CD4-positive, alpha-beta T cell (primary cell): ENCODE data around the gene MAIP1. TPM values are rescaled to one million over a fixed set of nuclear protein-coding genes. Genes with fewer than 3 reads are reported as not detected.

Experiments
- ATAC-seq: fragments of 200-7000 bp; cut with Tn5 transposase; one replicate; pipeline ENCODE4 v1.10.0; 2022; ENCODE audit warnings: mild to moderate bottlenecking; ENCODE audit not compliant: poor library complexity
- CTCF ChIA-PET: fragments of 350-600 bp; sonication (Branson Sonifier 250); formaldehyde crosslinking; loops from one replicate; lab custom pipeline; 2021; ENCODE audit warnings: antibody characterized with exemption, inconsistent platforms; lab: Charles Lee
- POLR2A ChIA-PET: fragments of 350-600 bp; sonication (Branson Sonifier 250); formaldehyde crosslinking; loops from one replicate; lab custom pipeline; 2021; ENCODE audit warnings: antibody characterized with exemption, inconsistent platforms; lab: Charles Lee
- DNase-seq, 14 experiments: peaks; one replicate each; pipeline ENCODE4 v3.0.0-alpha.2; 2013 to 2020; ENCODE audit warnings: mixed read lengths in 2 of 14
- H3K27ac ChIP-seq, 2 donors: one replicate each; pipeline versions ENCODE4 v1.5.1 to v1.7.0; 2013; ENCODE audit warnings: low read length in 2 of 2, low read depth in 1 of 2, mild to moderate bottlenecking in 1 of 2
- H3K27me3 ChIP-seq, 2 experiments: 1 replicate in 1 of 2; 2 replicates in 1 of 2; pipeline versions ENCODE4 v1.6.1 to v1.7.0; 2013; ENCODE audit warnings: low read length in 2 of 2, control low read depth in 1 of 2, mild to moderate bottlenecking in 1 of 2, moderate library complexity in 1 of 2; ENCODE audit not compliant: insufficient read depth in 2 of 2, control insufficient read depth in 1 of 2
- H3K36me3 ChIP-seq: one replicate; pipeline ENCODE4 v1.6.1; 2013; ENCODE audit warnings: low read length, control low read depth; ENCODE audit not compliant: insufficient read depth
- H3K4me1 ChIP-seq: one replicate; pipeline ENCODE4 v1.6.1; 2013; ENCODE audit warnings: low read length, control low read depth; ENCODE audit not compliant: insufficient read depth
- H3K4me3 ChIP-seq: one replicate; pipeline ENCODE4 v1.5.1; 2013; ENCODE audit warnings: mild to moderate bottlenecking, low read length, moderate library complexity
- H3K9me3 ChIP-seq, 2 experiments: 1 replicate in 1 of 2; 2 replicates in 1 of 2; pipeline versions ENCODE4 v1.6.1 to v1.7.0; 2013; ENCODE audit warnings: low read length in 2 of 2, mild to moderate bottlenecking in 2 of 2, control low read depth in 1 of 2, moderate library complexity in 1 of 2; ENCODE audit not compliant: control insufficient read depth in 1 of 2, insufficient read depth in 1 of 2
- H3K27ac Mint-ChIP-seq: one replicate; pipeline ENCODE4 v1.8.0; 2020; ENCODE audit warnings: mixed read lengths
- H3K27me3 Mint-ChIP-seq: one replicate; pipeline ENCODE4 v1.8.0; 2021; ENCODE audit warnings: mixed read lengths
- H3K36me3 Mint-ChIP-seq: one replicate; pipeline ENCODE4 v1.8.0; 2021; ENCODE audit warnings: low read depth, mixed read lengths
- H3K4me1 Mint-ChIP-seq: one replicate; pipeline ENCODE4 v1.8.0; 2021; ENCODE audit warnings: low read depth, mixed read lengths
- H3K4me3 Mint-ChIP-seq: one replicate; pipeline ENCODE4 v1.8.0; 2020; ENCODE audit warnings: mild to moderate bottlenecking, mixed read lengths
- H3K9me3 Mint-ChIP-seq: one replicate; pipeline ENCODE4 v1.8.0; 2020; ENCODE audit warnings: mixed read lengths
- intact Hi-C, 2 experiments: fragments of 100-400 bp; cut with DNase I in 1 of 2; cut with micrococcal nuclease in 1 of 2; formaldehyde crosslinking; loops; one replicate each; pipeline versions ENCODE4 v1.15.1 to v1.9.0; 2023 to 2025; cut with DNase I, micrococcal nuclease
- total RNA-seq, 174 experiments: library from RNA in 2 of 174; stranded (reverse) in 2 of 174; gene quantifications; one replicate each; pipeline ENCODE4 v1.2.3 and lab custom pipeline; 2021 to 2026
- TF ChIP-seq, protein P1 (sequence below): fragments of 200-600 bp; IDR thresholded peaks from one replicate; pipeline ENCODE4 v1.8.0; 2022; ENCODE audit warnings: antibody characterized with exemption, mild to moderate bottlenecking

The MAIP1 gene
- total RNA-seq, 2 experiments from 2014 or later = 34.6 to 35.8 TPM

GRCh38 chr2:199943373-199943772 is 12.0 kb upstream of the MAIP1 start:
- DNase-seq = no peak
- no peaks in the 10 kb centered on the region for H3K27me3 ChIP-seq
- peaks cover 78% of the 10 kb centered on the region for H3K36me3 Mint-ChIP-seq
- no peaks in the 10 kb centered on the region for H3K27me3 Mint-ChIP-seq
- H3K4me3 Mint-ChIP-seq = no peak overlapping the region
- intact Hi-C loops = loop anchor here in 1 of 2 experiments (10.0 kb wide), 1 partner anchor 1629 kb away; no protein-coding TSS in a partner anchor
- no peak overlapping the region for H3K27ac ChIP-seq
- no peak for ATAC-seq
- ChIA-PET CTCF (interaction anchor here (1.2 kb wide), 1 partner anchor 11 kb away, joined by 3 read pairs; no protein-coding TSS in a partner anchor), POLR2A (no interaction called here)
- peaks cover 24% of the 10 kb centered on the region for H3K4me1 Mint-ChIP-seq
- H3K27ac Mint-ChIP-seq = no peak overlapping the region
- no peaks in the 10 kb centered on the region for H3K4me1 ChIP-seq
- no peak overlapping the region for H3K4me3 ChIP-seq
- H3K36me3 ChIP-seq = peaks cover 52% of the 10 kb centered on the region
- H3K9me3 Mint-ChIP-seq = no peaks in the 10 kb centered on the region
- no peaks in the 10 kb centered on the region for H3K9me3 ChIP-seq
- TF ChIP-seq, protein P1, sequence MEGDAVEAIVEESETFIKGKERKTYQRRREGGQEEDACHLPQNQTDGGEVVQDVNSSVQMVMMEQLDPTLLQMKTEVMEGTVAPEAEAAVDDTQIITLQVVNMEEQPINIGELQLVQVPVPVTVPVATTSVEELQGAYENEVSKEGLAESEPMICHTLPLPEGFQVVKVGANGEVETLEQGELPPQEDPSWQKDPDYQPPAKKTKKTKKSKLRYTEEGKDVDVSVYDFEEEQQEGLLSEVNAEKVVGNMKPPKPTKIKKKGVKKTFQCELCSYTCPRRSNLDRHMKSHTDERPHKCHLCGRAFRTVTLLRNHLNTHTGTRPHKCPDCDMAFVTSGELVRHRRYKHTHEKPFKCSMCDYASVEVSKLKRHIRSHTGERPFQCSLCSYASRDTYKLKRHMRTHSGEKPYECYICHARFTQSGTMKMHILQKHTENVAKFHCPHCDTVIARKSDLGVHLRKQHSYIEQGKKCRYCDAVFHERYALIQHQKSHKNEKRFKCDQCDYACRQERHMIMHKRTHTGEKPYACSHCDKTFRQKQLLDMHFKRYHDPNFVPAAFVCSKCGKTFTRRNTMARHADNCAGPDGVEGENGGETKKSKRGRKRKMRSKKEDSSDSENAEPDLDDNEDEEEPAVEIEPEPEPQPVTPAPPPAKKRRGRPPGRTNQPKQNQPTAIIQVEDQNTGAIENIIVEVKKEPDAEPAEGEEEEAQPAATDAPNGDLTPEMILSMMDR = no peak

- ATAC-seq = no peak
- no peak overlapping the region for H3K27ac Mint-ChIP-seq
- H3K4me1 Mint-ChIP-seq = peaks cover 39% of the 10 kb centered on the region
- Histone ChIP-seq H3K4me3 (no peak overlapping the region), H3K36me3 (peaks cover 52% of the 10 kb centered on the region), H3K27ac (no peak overlapping the region), H3K4me1 (no peaks in the 10 kb centered on the region), H3K9me3 (no peaks in the 10 kb centered on the region), H3K27me3 (no peaks in the 10 kb centered on the region)
- ChIA-PET POLR2A (interaction anchor here (0.7 to 1.9 kb wide), 2 partner anchors 9 to 499 kb away, joined by 3 to 5 read pairs; no protein-coding TSS in a partner anchor), CTCF (no interaction called here)
- H3K36me3 Mint-ChIP-seq = peaks cover 72% of the 10 kb centered on the region
- H3K27me3 Mint-ChIP-seq = no peaks in the 10 kb centered on the region
- intact Hi-C loops = loop anchor here in 1 of 2 experiments (10.0 kb wide), 1 partner anchor 1631 kb away; no protein-coding TSS in a partner anchor
- TF ChIP-seq, protein P1 = no peak
- H3K9me3 Mint-ChIP-seq = no peaks in the 10 kb centered on the region
- no peak overlapping the region for H3K4me3 Mint-ChIP-seq
- no peak for DNase-seq
These were observed 9.2 kb upstream of the MAIP1 start for GRCh38 chr2:199946196-199946595.

- ChIA-PET POLR2A (interaction anchor here (0.7 to 1.9 kb wide), 2 partner anchors 8 to 499 kb away, joined by 3 to 5 read pairs; no protein-coding TSS in a partner anchor), CTCF (no interaction called here)
- peaks cover 52% of the 10 kb centered on the region for H3K36me3 ChIP-seq
These were observed 8.5 kb upstream of the MAIP1 start for GRCh38 chr2:199946836-199947235.

More at GRCh38 chr2:199946836-199947235, 8.5 kb upstream of the MAIP1 start:
- DNase-seq (no peak), ATAC-seq (no peak)
- no peaks in the 10 kb centered on the region for H3K9me3 ChIP-seq
- Mint-ChIP-seq H3K27me3 (no peaks in the 10 kb centered on the region), H3K27ac (no peak overlapping the region), H3K9me3 (no peaks in the 10 kb centered on the region), H3K4me1 (peaks cover 39% of the 10 kb centered on the region), H3K4me3 (no peak overlapping the region), H3K36me3 (peaks cover 72% of the 10 kb centered on the region)
- no peak overlapping the region for H3K27ac ChIP-seq
- intact Hi-C loops = loop anchor here in 1 of 2 experiments (10.0 kb wide), 1 partner anchor 1632 kb away; no protein-coding TSS in a partner anchor
- TF ChIP-seq, protein P1 = no peak
- no peaks in the 10 kb centered on the region for H3K4me1 ChIP-seq
- H3K27me3 ChIP-seq = no peaks in the 10 kb centered on the region
- H3K4me3 ChIP-seq = no peak overlapping the region
